GM12874 (cell line): ENCODE measurements around the gene ATP1A1.

Source experiments
- CTCF ChIP-seq: IDR thresholded peaks from 2 replicates; pipeline ENCODE4 v1.5.1; 2011; ENCODE audit warnings: low read depth, mild to moderate bottlenecking, control low read depth, low read length, moderate library complexity; ENCODE audit not compliant: insufficient read depth

The ATP1A1 gene

GRCh38 chr1:116404699-116405098 lies 31.7 kb downstream of the ATP1A1 start:
- TF ChIP-seq CTCF, result no peak

GRCh38 chr1:116405241-116406135 lies 32.4 kb downstream of the ATP1A1 start:
- no peak for TF ChIP-seq CTCF

GRCh38 chr1:116407033-116407432 lies 34.0 kb downstream of the ATP1A1 start:
- TF ChIP-seq CTCF, result no peak

- TF ChIP-seq CTCF, result no peak
Measured at GRCh38 chr1:116408193-116408592, 35.1 kb downstream of the ATP1A1 start.

GRCh38 chr1:116408803-116409720 lies 36.0 kb downstream of the ATP1A1 start:
- no peak for TF ChIP-seq CTCF

- no peak for TF ChIP-seq CTCF
Measured at GRCh38 chr1:116409751-116410191, 36.7 kb downstream of the ATP1A1 start.
